Right atrium auricular region (tissue), 2 donors: ENCODE data around the gene NQO2. TPM values are rescaled to one million over a fixed set of nuclear protein-coding genes. Genes with fewer than 3 reads are reported as not detected.

ENCODE experiments used
- DNase-seq: peaks from one replicate; pipeline ENCODE4 v3.0.0-alpha.2; 2019; ENCODE audit warnings: low spot score
- H3K27ac ChIP-seq, 2 donors: fragments of 200-600 bp; sonication (generic); 1 replicate in 1 of 2; 2 replicates in 1 of 2; pipeline ENCODE4 v1.5.1; 2016 to 2019
- H3K27me3 ChIP-seq, 2 donors: fragments of 200-600 bp; sonication (generic); one replicate each; pipeline versions ENCODE4 v1.5.1 to v1.6.0; 2017 to 2019
- H3K36me3 ChIP-seq: fragments of 200-600 bp; sonication (generic); one replicate; pipeline ENCODE4 v1.5.1; 2016
- H3K4me1 ChIP-seq, 2 donors: fragments of 200-600 bp; sonication (generic); one replicate each; pipeline versions ENCODE4 v1.5.1 to v1.6.0; 2017 to 2019
- H3K4me3 ChIP-seq, 2 donors: fragments of 200-600 bp; sonication (generic); 1 replicate in 1 of 2; 2 replicates in 1 of 2; pipeline ENCODE4 v1.5.1; 2017 to 2019; ENCODE audit warnings: mild to moderate bottlenecking in 1 of 2, moderate library complexity in 1 of 2
- H3K9me3 ChIP-seq, 2 donors: fragments of 200-600 bp; sonication (generic); one replicate each; pipeline ENCODE4 v1.5.1; 2019
- total RNA-seq, 2 donors: library from RNA; depleted of rRNA; stranded (reverse); fragments of >200 nt; gene quantifications; one replicate each; pipeline ENCODE4 v1.1.0, GENCODE V29; 2016
- TF ChIP-seq, protein P1 (sequence below), 2 donors: fragments of 200-600 bp; sonication (generic); IDR thresholded peaks; one replicate each; pipeline ENCODE4 v1.5.1; 2019; ENCODE audit warnings: antibody characterized with exemption in 2 of 2

The NQO2 gene
- total RNA-seq, 2 donors from 2014 or later: 37.6 to 68.1 TPM

DNA sequence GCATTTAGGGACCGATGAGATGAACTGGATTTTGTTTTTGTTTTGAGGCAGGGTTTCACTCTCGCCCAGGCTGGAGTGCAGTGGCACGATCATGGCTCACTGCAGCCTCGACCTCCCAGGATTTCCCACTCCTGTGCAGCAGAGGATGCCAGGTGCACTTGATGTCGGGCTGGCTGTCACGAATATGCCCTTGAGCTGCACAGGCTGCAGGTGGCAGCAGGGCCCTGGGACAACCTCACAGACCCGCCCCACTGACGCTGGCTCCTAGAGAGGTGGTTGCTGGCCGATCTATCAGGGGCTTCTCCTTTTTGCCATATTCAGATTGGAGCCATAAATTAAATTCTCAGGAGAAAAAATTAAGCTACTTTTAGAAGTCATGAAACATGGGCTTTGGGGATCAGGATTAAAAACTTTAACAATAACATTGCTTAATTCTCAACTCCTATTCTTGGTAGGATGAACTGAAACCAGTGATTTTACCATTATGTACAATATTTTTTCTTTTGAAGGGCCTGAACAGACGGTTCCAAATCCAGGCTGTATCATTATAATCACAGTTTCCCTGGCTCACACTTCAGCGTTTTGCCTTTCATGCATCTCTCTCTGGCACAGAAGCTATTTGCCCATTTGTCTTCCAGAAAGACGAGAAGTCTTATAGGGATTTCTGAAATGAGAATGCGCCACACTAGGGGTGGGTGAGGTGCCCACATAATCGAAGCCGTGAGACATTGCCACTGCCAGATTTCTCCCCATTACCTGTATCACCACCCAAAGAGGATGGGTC is 32.4 kb downstream of the NQO2 start:
- Histone ChIP-seq H3K27me3 (no peaks in the 10 kb centered on the region), H3K27ac (no peak overlapping the region), H3K4me3 (no peak overlapping the region), H3K9me3 (peaks cover 0 to 12% of the 10 kb centered on the region in 2 donors), H3K4me1 (no peaks in the 10 kb centered on the region), H3K36me3 (no peaks in the 10 kb centered on the region)
- DNase-seq: no peak
- TF ChIP-seq, protein P1, sequence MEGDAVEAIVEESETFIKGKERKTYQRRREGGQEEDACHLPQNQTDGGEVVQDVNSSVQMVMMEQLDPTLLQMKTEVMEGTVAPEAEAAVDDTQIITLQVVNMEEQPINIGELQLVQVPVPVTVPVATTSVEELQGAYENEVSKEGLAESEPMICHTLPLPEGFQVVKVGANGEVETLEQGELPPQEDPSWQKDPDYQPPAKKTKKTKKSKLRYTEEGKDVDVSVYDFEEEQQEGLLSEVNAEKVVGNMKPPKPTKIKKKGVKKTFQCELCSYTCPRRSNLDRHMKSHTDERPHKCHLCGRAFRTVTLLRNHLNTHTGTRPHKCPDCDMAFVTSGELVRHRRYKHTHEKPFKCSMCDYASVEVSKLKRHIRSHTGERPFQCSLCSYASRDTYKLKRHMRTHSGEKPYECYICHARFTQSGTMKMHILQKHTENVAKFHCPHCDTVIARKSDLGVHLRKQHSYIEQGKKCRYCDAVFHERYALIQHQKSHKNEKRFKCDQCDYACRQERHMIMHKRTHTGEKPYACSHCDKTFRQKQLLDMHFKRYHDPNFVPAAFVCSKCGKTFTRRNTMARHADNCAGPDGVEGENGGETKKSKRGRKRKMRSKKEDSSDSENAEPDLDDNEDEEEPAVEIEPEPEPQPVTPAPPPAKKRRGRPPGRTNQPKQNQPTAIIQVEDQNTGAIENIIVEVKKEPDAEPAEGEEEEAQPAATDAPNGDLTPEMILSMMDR (IDR thresholded peaks at IDR 0.05): no peak

DNA sequence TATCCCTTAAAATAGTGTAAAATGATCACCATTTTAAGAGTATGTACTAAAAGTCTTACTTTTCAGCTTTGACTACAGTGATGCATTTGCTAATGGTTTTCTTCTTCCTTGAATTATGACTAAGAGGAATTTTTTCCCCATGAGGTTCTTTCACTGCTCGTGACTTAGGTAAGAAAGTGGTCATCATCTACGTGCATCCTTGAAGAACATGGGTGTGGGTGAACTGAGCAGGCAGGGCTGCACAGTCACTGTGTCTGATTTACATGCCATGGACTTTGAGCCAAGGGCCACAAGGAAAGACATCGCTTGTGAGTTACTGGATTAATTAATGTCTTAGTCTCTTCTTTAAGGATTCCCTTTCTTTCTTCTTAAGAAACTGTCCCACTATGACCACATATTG is 33.3 kb downstream of the NQO2 start:
- H3K27ac ChIP-seq: no peak overlapping the region

DNA sequence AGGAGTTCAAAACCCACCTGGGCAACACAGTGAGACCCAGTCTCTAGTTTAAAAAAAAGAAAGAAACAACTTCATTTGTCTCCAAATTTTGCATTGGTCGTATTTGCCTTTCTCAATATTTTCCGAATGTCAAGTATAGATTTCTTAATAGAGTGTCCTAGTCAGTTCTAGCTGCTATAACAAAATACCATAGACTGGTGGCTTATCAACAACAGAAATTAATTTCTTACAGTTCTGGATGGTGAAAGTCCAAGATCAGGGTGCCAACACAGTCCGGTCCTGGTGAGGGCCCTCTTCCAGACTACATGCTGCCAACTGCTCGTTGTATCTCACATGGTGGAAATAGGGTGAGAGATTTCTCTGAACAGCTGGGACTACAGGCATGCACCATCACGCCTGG is 34.0 kb downstream of the NQO2 start:
- Histone ChIP-seq H3K4me3 (no peak overlapping the region), H3K36me3 (no peaks in the 10 kb centered on the region), H3K4me1 (no peaks in the 10 kb centered on the region), H3K27ac (no peak overlapping the region), H3K9me3 (peaks cover 0 to 12% of the 10 kb centered on the region in 2 donors), H3K27me3 (no peaks in the 10 kb centered on the region)
- DNase-seq: no peak
- TF ChIP-seq, protein P1 (IDR thresholded peaks at IDR 0.05): no peak

More for the DNA sequence above, 33.3 kb downstream of the NQO2 start:
- no peak overlapping the region for H3K4me3 ChIP-seq
- no peak for DNase-seq
- TF ChIP-seq, protein P1 (IDR thresholded peaks at IDR 0.05): no peak
- peaks cover 0 to 12% of the 10 kb centered on the region in 2 donors for H3K9me3 ChIP-seq
- H3K36me3 ChIP-seq: no peaks in the 10 kb centered on the region
- H3K4me1 ChIP-seq: no peaks in the 10 kb centered on the region
- no peaks in the 10 kb centered on the region for H3K27me3 ChIP-seq

DNA sequence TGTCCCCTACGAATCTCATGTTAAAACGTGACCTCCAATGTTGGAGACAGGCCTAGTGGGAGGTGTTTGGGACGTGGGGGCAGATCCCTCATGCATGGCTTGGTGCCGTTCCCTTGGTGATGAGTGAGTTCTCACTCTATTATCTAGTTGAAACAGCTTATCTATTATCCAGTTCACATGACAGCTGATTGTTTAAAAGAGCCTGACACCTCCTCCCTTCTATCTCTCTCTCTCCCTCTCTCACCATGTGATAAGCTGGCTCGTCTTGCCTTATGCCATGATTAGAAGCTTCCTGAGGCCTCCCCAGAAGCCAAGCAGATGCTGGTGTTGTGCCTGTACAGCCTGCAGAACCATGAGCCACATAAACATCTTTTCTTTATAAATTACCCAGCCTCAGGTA is 35.7 kb downstream of the NQO2 start:
- DNase-seq: no peak

DNA sequence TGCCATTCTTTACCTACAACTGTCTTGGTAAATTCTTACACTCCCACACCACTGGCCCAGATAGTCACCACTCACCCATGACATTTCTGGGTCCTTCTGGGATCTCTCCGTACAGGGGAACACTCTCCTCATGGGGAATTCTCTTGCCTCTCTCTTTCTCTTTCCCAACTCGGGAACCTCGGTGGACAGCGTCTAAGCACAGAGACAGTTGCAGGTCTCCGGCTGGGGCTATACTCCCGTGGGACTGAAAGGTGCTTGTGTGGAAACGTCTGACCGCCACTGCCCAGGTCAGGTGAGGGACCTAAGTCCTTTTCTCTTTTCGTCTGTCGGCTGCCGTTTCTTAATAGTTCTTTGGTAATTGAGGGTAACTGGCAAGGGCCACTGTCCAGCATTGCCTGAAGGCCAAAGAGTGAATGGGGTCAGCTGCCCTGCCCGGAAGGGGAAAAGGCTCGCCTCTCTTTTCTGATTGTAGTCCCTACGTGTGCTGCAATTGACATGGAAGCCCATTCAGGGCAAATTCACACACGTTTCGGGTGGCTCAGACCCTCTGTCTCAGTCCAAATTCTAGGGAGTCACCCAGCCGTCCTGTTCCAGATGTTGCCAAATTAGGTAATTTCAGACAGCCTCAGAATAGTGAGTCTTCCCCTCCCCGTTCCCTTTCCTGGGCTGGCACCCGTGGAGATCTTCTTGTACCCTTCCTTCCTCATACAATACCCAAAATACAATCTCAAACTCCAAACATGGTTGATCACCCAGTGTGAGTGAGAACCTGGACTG is 37.4 kb downstream of the NQO2 start:
- no peaks in the 10 kb centered on the region for H3K27me3 ChIP-seq
- no peak for DNase-seq
- peaks cover 0 to 12% of the 10 kb centered on the region in 2 donors for H3K9me3 ChIP-seq
- no peaks in the 10 kb centered on the region for H3K36me3 ChIP-seq
- TF ChIP-seq, protein P1 (IDR thresholded peaks at IDR 0.05): no peak
- no peak overlapping the region for H3K4me3 ChIP-seq
- H3K27ac ChIP-seq: no peak overlapping the region
- no peaks in the 10 kb centered on the region for H3K4me1 ChIP-seq

More for the DNA sequence above, 35.7 kb downstream of the NQO2 start:
- Histone ChIP-seq H3K4me1 (no peaks in the 10 kb centered on the region), H3K4me3 (no peak overlapping the region), H3K27me3 (no peaks in the 10 kb centered on the region), H3K27ac (no peak overlapping the region), H3K36me3 (no peaks in the 10 kb centered on the region), H3K9me3 (peaks cover 0 to 12% of the 10 kb centered on the region in 2 donors)
- TF ChIP-seq, protein P1 (IDR thresholded peaks at IDR 0.05): no peak
